ENCODE measurements around the gene ERC1. TPM values are rescaled to one million over a fixed set of nuclear protein-coding genes. Genes with fewer than 3 reads are reported as not detected.

ERC1 gene
- 3.5 and 11.9 TPM in 2 replicates for total RNA-seq (2014; rRNA removed; shearing (Covaris generic))

GRCh38 chr12:990661-991349 lies at the start of gene ERC1:
Gene ERC1 (plus strand): TSS chr12:991223. CDS start chr12:1027904, 36,681 bp downstream.
- peak; percentile 78 for DNase-seq (ENCODE audit: low read depth)

- DNase-seq (ENCODE audit: low read depth), result no peak
Observed at GRCh38 chr12:943051-943450, 48.0 kb upstream of the ERC1 start.

- no peak for DNase-seq (ENCODE audit: low read depth)
Observed at GRCh38 chr12:944211-944610, 46.8 kb upstream of the ERC1 start.

GRCh38 chr12:946212-946611 lies 44.8 kb upstream of the ERC1 start:
- DNase-seq (ENCODE audit: low read depth), result no peak

- DNase-seq (ENCODE audit: low read depth), result no peak
Observed at GRCh38 chr12:946631-947030, 44.4 kb upstream of the ERC1 start.

- no peak for DNase-seq (ENCODE audit: low read depth)
Observed at GRCh38 chr12:948238-948637, 42.8 kb upstream of the ERC1 start.

GRCh38 chr12:949453-950191 lies 41.4 kb upstream of the ERC1 start, which contains the start of gene RAD52:
Gene RAD52 (minus strand): TSS chr12:949694. CDS start chr12:933058, 16,636 bp downstream.
- peak; percentile 98 for DNase-seq (ENCODE audit: low read depth)

GRCh38 chr12:951176-951575 lies 39.8 kb upstream of the ERC1 start:
- no peak for DNase-seq (ENCODE audit: low read depth)

GRCh38 chr12:953776-954175 lies 37.2 kb upstream of the ERC1 start:
- DNase-seq (ENCODE audit: low read depth), result peak; percentile 56

- no peak for DNase-seq (ENCODE audit: low read depth)
Observed at GRCh38 chr12:954741-955140, 36.3 kb upstream of the ERC1 start.

- no peak for DNase-seq (ENCODE audit: low read depth)
Observed at GRCh38 chr12:955939-956338, 35.1 kb upstream of the ERC1 start.

- no peak for DNase-seq (ENCODE audit: low read depth)
Observed at GRCh38 chr12:958588-959123, 32.4 kb upstream of the ERC1 start.

- DNase-seq (ENCODE audit: low read depth), result no peak
Observed at GRCh38 chr12:966724-967123, 24.3 kb upstream of the ERC1 start.

- DNase-seq (ENCODE audit: low read depth), result no peak
Observed at GRCh38 chr12:967641-968040, 23.4 kb upstream of the ERC1 start.

- DNase-seq (ENCODE audit: low read depth), result no peak
Observed at GRCh38 chr12:968545-968944, 22.5 kb upstream of the ERC1 start.

- DNase-seq (ENCODE audit: low read depth), result no peak
Observed at GRCh38 chr12:969821-970220, 21.2 kb upstream of the ERC1 start.

GRCh38 chr12:971991-972390 lies 19.0 kb upstream of the ERC1 start:
- DNase-seq (ENCODE audit: low read depth), result no peak

- DNase-seq (ENCODE audit: low read depth), result no peak
Observed at GRCh38 chr12:974271-974862, 16.7 kb upstream of the ERC1 start.

- DNase-seq (ENCODE audit: low read depth), result no peak
Observed at GRCh38 chr12:976644-977043, 14.4 kb upstream of the ERC1 start.

GRCh38 chr12:977156-977555 lies 13.9 kb upstream of the ERC1 start:
- no peak for DNase-seq (ENCODE audit: low read depth)

- no peak for DNase-seq (ENCODE audit: low read depth)
Observed at GRCh38 chr12:979349-979748, 11.7 kb upstream of the ERC1 start.

- DNase-seq (ENCODE audit: low read depth), result peak; percentile 82
Observed at GRCh38 chr12:981176-981828, 9.7 kb upstream of the ERC1 start.

Data from M059J (cell line).